ENCODE measurements around the gene MDM4. TPM values are rescaled to one million over a fixed set of nuclear protein-coding genes. Genes with fewer than 3 reads are reported as not detected.

MDM4 gene
- total RNA-seq, 4 donors from 2014 or later: 13.2 to 62.8 (median 23.8) TPM

DNA sequence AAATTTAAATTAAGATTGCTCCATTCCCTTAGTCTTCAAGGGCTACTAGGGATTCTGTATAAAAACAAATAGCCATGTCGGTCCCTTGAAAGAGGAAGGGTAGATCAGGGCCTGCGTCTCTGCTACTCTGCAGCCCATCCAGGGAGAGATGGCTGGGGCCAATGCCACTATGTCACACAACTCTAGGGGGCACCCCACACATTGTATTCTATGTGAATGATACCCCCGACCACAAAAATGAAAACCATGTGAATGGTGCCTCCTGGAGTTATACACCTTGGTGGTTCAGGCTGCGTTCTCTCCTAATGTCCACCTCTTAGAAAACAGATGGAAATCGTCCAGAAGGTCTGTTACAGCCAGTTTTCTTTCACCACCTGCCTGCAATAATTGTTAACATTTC lies 39.6 kb upstream of the MDM4 start:
- Histone ChIP-seq H3K27me3 (no peaks in the 10 kb centered on the region), H3K9me3 (no peaks in the 10 kb centered on the region), H3K36me3 (peaks cover 0 to 7% (median 0%) of the 10 kb centered on the region in 3 donors), H3K27ac (no peak overlapping the region), H3K4me3 (no peak overlapping the region), H3K4me1 (peaks cover 41 to 62% (median 59%) of the 10 kb centered on the region in 3 donors)
- WGBS, 2 donors: 82 to 85% methylated on average over 5 of the region's 5 CpGs
- intact Hi-C loops (cut with DNase I): no loop called here
- no peak for TF ChIP-seq POLR2A (IDR thresholded peaks at IDR 0.05)
- TF ChIP-seq CTCF (IDR thresholded peaks at IDR 0.05): no peak
- DNase-seq: no peak

GRCh38 chr1:204477036-204477740 lies 39.0 kb upstream of the MDM4 start:
- Histone ChIP-seq H3K4me1 (peaks cover 41 to 69% (median 65%) of the 10 kb centered on the region in 3 donors), H3K9me3 (no peaks in the 10 kb centered on the region), H3K27me3 (no peaks in the 10 kb centered on the region), H3K27ac (peak overlapping the region in 3 of 4 donors; percentile 25 to 39 (median 31)), H3K36me3 (peaks cover 0 to 7% (median 0%) of the 10 kb centered on the region in 3 donors), H3K4me3 (no peak overlapping the region)
- no peak for DNase-seq
- no peak for TF ChIP-seq POLR2A (IDR thresholded peaks at IDR 0.05)
- no peak for TF ChIP-seq CTCF (IDR thresholded peaks at IDR 0.05)
- 61 to 63% methylated on average over 5 of the region's 5 CpGs for WGBS, 2 donors
- intact Hi-C loops (cut with DNase I): no loop called here

GRCh38 chr1:204478172-204478899 lies 37.9 kb upstream of the MDM4 start:
- WGBS, 2 donors: 77 to 78% methylated on average over 7 of the region's 7 CpGs
- Histone ChIP-seq H3K4me3 (no peak overlapping the region), H3K36me3 (peaks cover 0 to 7% (median 0%) of the 10 kb centered on the region in 3 donors), H3K27me3 (no peaks in the 10 kb centered on the region), H3K4me1 (peaks cover 41 to 78% (median 71%) of the 10 kb centered on the region in 3 donors), H3K9me3 (no peaks in the 10 kb centered on the region), H3K27ac (peak overlapping the region in 3 of 4 donors; percentile 21 to 51 (median 31))
- intact Hi-C loops (cut with DNase I): no loop called here
- no peak for TF ChIP-seq CTCF (IDR thresholded peaks at IDR 0.05)
- no peak for TF ChIP-seq POLR2A (IDR thresholded peaks at IDR 0.05)
- no peak for DNase-seq

DNA sequence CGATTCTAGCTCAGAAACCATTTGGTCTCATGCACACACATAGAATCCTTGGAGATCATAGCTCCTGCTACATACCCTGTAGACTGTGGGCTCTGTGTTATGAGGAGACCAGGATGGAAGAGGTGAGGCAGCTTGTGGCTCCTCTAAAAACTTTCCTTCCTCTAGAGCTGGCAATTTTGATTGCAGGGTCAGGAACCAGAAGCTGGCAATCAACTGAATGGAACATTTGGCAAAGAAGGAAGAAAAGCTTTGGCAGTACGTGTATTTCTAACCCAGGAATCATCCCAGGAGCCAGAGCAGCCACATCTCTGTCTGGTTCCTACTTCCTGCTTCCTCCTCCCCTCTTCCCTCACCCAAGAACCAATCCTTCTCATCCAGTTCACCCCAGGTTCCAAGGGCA lies 37.3 kb upstream of the MDM4 start:
- Histone ChIP-seq H3K4me1 (peaks cover 41 to 84% (median 71%) of the 10 kb centered on the region in 3 donors), H3K4me3 (no peak overlapping the region), H3K36me3 (peaks cover 0 to 7% (median 0%) of the 10 kb centered on the region in 3 donors), H3K9me3 (no peaks in the 10 kb centered on the region), H3K27me3 (no peaks in the 10 kb centered on the region), H3K27ac (peak overlapping the region in 3 of 4 donors; percentile 10 to 59 (median 51))
- TF ChIP-seq CTCF (IDR thresholded peaks at IDR 0.05): no peak
- no peak for TF ChIP-seq POLR2A (IDR thresholded peaks at IDR 0.05)
- DNase-seq: no peak
- 0 to 52% methylated on average over 1 to 2 of the region's 2 CpGs for WGBS, 2 donors
- intact Hi-C loops (cut with DNase I): no loop called here

Measured in esophagus squamous epithelium (tissue), 5 donors.